GM13976 (cell line): ENCODE data around the gene PRDX1.
"Not testable (repeated sequence)": the region's sequence is repeated elsewhere in the genome, so short reads cannot be mapped to it uniquely, and the experiment has no call there.

Source experiments
- DNase-seq: peaks from one replicate; pipeline ENCODE4 v3.0.0; 2012; ENCODE audit warnings: low spot score
- CTCF ChIP-seq: IDR thresholded peaks from 2 replicates; pipeline ENCODE4 v1.5.1; 2012; ENCODE audit warnings: borderline replicate concordance, mild to moderate bottlenecking; ENCODE audit not compliant: insufficient read depth; ENCODE audit errors: extremely low read depth, missing control alignments, control extremely low read depth
- in situ Hi-C: fragments of 300-500 bp; cut with MboI; formaldehyde crosslinking; loops from one replicate; pipeline ENCODE4 v1.12.0; 2022; ENCODE audit warnings: low sequenced_read_pairs, mixed read lengths, inconsistent platforms; ENCODE audit not compliant: unreplicated experiment

PRDX1 gene

GRCh38 chr1:45541193-45541592 lies 19.5 kb upstream of the PRDX1 start:
- no peak for TF ChIP-seq CTCF
- in situ Hi-C loops: no loop called here

GRCh38 chr1:45536886-45537285 lies 15.2 kb upstream of the PRDX1 start:
- TF ChIP-seq CTCF: no peak

More at GRCh38 chr1:45541193-45541592, 19.5 kb upstream of the PRDX1 start:
- DNase-seq: no peak

GRCh38 chr1:45535988-45536766 lies 14.5 kb upstream of the PRDX1 start:
- in situ Hi-C loops: no loop called here
- DNase-seq: no peak

More at GRCh38 chr1:45536886-45537285, 15.2 kb upstream of the PRDX1 start:
- DNase-seq: no peak
- in situ Hi-C loops: no loop called here

GRCh38 chr1:45531873-45532272 lies 10.2 kb upstream of the PRDX1 start:
- in situ Hi-C loops: no loop called here
- no peak for TF ChIP-seq CTCF

More at GRCh38 chr1:45535988-45536766, 14.5 kb upstream of the PRDX1 start:
- no peak for TF ChIP-seq CTCF

GRCh38 chr1:45530632-45531135 lies 9.0 kb upstream of the PRDX1 start:
- in situ Hi-C loops: no loop called here
- DNase-seq: no peak
- no peak for TF ChIP-seq CTCF

More at GRCh38 chr1:45531873-45532272, 10.2 kb upstream of the PRDX1 start:
- no peak for DNase-seq

GRCh38 chr1:45526135-45526644 lies 4.5 kb upstream of the PRDX1 start:
- TF ChIP-seq CTCF: no peak
- in situ Hi-C loops: no loop called here

GRCh38 chr1:45523975-45524374 lies 2.3 kb upstream of the PRDX1 start:
- DNase-seq: not testable (repeated sequence)
- in situ Hi-C loops: loop anchor here (5.0 kb wide), 1 partner anchor 48 kb away; no protein-coding TSS in a partner anchor

More at GRCh38 chr1:45526135-45526644, 4.5 kb upstream of the PRDX1 start:
- DNase-seq: no peak

GRCh38 chr1:45523516-45523915 lies 1.8 kb upstream of the PRDX1 start:
- in situ Hi-C loops: loop anchor here (5.0 kb wide), 1 partner anchor 49 kb away; no protein-coding TSS in a partner anchor

More at GRCh38 chr1:45523516-45523915, 1.8 kb upstream of the PRDX1 start:
- DNase-seq: not testable (repeated sequence)
